Activated CD8-positive, alpha-beta T cell treated with anti-CD3 and anti-CD28 coated beads, Interleukin-2, amount 10 ng/mL, durations not matched to agents 7 days and 5 days (primary cell): ENCODE results near the gene HIF1AN. TPM values are rescaled to one million over a fixed set of nuclear protein-coding genes. Genes with fewer than 3 reads are reported as not detected.

Experiments used
- ATAC-seq: fragments of 150-1000 bp; cut with Tn5 transposase; one replicate; pipeline ENCODE4 v1.10.0; 2021; ENCODE audit warnings: moderate library complexity
- CTCF ChIA-PET: fragments of 350-600 bp; sonication (Branson Sonifier 250); formaldehyde crosslinking; loops from one replicate; lab custom pipeline; 2021; ENCODE audit warnings: antibody characterized with exemption; lab: Charles Lee
- POLR2A ChIA-PET: fragments of 350-600 bp; sonication (Branson Sonifier 250); formaldehyde crosslinking; loops from one replicate; lab custom pipeline; 2021; ENCODE audit warnings: antibody characterized with exemption; lab: Charles Lee
- DNase-seq: peaks from one replicate; pipeline ENCODE4 v3.0.0-alpha.2; 2020
- H3K27ac Mint-ChIP-seq: one replicate; pipeline ENCODE4 v1.8.0; 2021; ENCODE audit warnings: mild to moderate bottlenecking, mixed read lengths
- H3K27me3 Mint-ChIP-seq: one replicate; pipeline ENCODE4 v1.8.0; 2021; ENCODE audit warnings: low read depth, mixed read lengths
- H3K36me3 Mint-ChIP-seq: one replicate; pipeline ENCODE4 v1.8.0; 2021; ENCODE audit warnings: low read depth, mixed read lengths
- H3K4me1 Mint-ChIP-seq: one replicate; pipeline ENCODE4 v1.8.0; 2021; ENCODE audit warnings: low read depth, mixed read lengths
- H3K4me3 Mint-ChIP-seq: one replicate; pipeline ENCODE4 v1.8.0; 2021; ENCODE audit warnings: mild to moderate bottlenecking, mixed read lengths
- H3K9me3 Mint-ChIP-seq: one replicate; pipeline ENCODE4 v1.8.0; 2022; ENCODE audit warnings: mixed read lengths; ENCODE audit not compliant: insufficient read depth
- total RNA-seq, 2 experiments: library from RNA; stranded (reverse); gene quantifications; one replicate each; pipeline ENCODE4 v1.2.3, GENCODE V29; 2021

Gene HIF1AN
- total RNA-seq, 2 experiments from 2014 or later, result 46.5 to 48.1 TPM

- ChIA-PET CTCF (no interaction called here), POLR2A (no interaction called here)
- H3K9me3 Mint-ChIP-seq, result no peaks in the 10 kb centered on the region
- peaks cover 23% of the 10 kb centered on the region for H3K27me3 Mint-ChIP-seq
- no peak for DNase-seq
- H3K4me3 Mint-ChIP-seq, result no peak overlapping the region
- no peaks in the 10 kb centered on the region for H3K36me3 Mint-ChIP-seq
- H3K27ac Mint-ChIP-seq, result no peak overlapping the region
- no peak for ATAC-seq
- H3K4me1 Mint-ChIP-seq, result no peaks in the 10 kb centered on the region
Observed at GRCh38 chr10:100575585-100576281, 40.0 kb downstream of the HIF1AN start.

GRCh38 chr10:100576282-100576635 is 40.5 kb downstream of the HIF1AN start:
- CTCF ChIA-PET, result no interaction called here
- ATAC-seq, result no peak
- Mint-ChIP-seq H3K36me3 (no peaks in the 10 kb centered on the region), H3K4me1 (no peaks in the 10 kb centered on the region), H3K4me3 (no peak overlapping the region), H3K27ac (no peak overlapping the region), H3K9me3 (no peaks in the 10 kb centered on the region), H3K27me3 (peaks cover 26% of the 10 kb centered on the region)
- POLR2A ChIA-PET, result no interaction called here
- DNase-seq, result no peak

GRCh38 chr10:100579261-100580090 is 43.7 kb downstream of the HIF1AN start:
- Mint-ChIP-seq H3K9me3 (no peaks in the 10 kb centered on the region), H3K27me3 (peaks cover 28% of the 10 kb centered on the region), H3K36me3 (no peaks in the 10 kb centered on the region), H3K4me3 (no peak overlapping the region), H3K27ac (no peak overlapping the region), H3K4me1 (no peaks in the 10 kb centered on the region)
- ChIA-PET CTCF (interaction anchor here (0.7 kb wide), 1 partner anchor 17 kb away, joined by 3 read pairs; no protein-coding TSS in a partner anchor), POLR2A (interaction anchor here (0.6 kb wide), 1 partner anchor 82 kb away, joined by 3 read pairs; no protein-coding TSS in a partner anchor)
- ATAC-seq (no peak), DNase-seq (peak; percentile 13)

- Mint-ChIP-seq H3K27me3 (peaks cover 48% of the 10 kb centered on the region), H3K9me3 (no peaks in the 10 kb centered on the region), H3K4me1 (no peaks in the 10 kb centered on the region), H3K36me3 (no peaks in the 10 kb centered on the region), H3K4me3 (no peak overlapping the region), H3K27ac (no peak overlapping the region)
- CTCF ChIA-PET, result no interaction called here
- POLR2A ChIA-PET, result no interaction called here
- DNase-seq (no peak), ATAC-seq (no peak)
Observed at GRCh38 chr10:100586959-100587358, 51.2 kb downstream of the HIF1AN start.

- Mint-ChIP-seq H3K4me1 (no peaks in the 10 kb centered on the region), H3K27me3 (peaks cover 14% of the 10 kb centered on the region), H3K9me3 (no peaks in the 10 kb centered on the region), H3K27ac (no peak overlapping the region), H3K4me3 (no peak overlapping the region), H3K36me3 (no peaks in the 10 kb centered on the region)
- CTCF ChIA-PET, result no interaction called here
- DNase-seq, result peak; percentile 2
- ATAC-seq, result no peak
- POLR2A ChIA-PET, result no interaction called here
Observed at GRCh38 chr10:100598166-100598565, 62.4 kb downstream of the HIF1AN start.

DNA sequence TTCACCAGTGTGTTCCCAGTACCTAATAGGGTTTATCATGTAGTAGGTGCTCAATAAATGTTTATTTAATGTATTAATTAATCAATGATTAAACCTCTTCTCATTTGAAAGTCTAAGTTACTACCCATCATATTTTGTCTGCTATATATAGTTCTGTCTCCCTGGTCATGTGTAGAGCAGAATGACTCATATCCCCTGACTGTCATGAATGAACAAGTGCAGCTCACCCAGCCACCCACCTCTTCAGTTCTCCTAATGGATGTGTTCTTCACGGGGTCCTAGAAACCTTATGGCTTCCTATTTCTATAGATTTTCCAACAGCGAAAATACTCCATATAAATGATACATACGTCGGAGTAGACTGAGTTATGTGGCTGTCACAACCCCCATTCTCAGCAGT is 64.5 kb downstream of the HIF1AN start:
- Mint-ChIP-seq H3K27me3 (peaks cover 18% of the 10 kb centered on the region), H3K4me1 (no peaks in the 10 kb centered on the region), H3K9me3 (no peaks in the 10 kb centered on the region), H3K36me3 (no peaks in the 10 kb centered on the region), H3K4me3 (no peak overlapping the region), H3K27ac (no peak overlapping the region)
- no peak for DNase-seq
- no peak for ATAC-seq
- ChIA-PET CTCF (no interaction called here), POLR2A (no interaction called here)

- H3K27me3 Mint-ChIP-seq, result peaks cover 36% of the 10 kb centered on the region
- ChIA-PET POLR2A (interaction anchor here (0.6 kb wide), 1 partner anchor 275 kb away, joined by 3 read pairs; no protein-coding TSS in a partner anchor), CTCF (no interaction called here)
Observed at GRCh38 chr10:100607439-100607838, 71.7 kb downstream of the HIF1AN start.

More at GRCh38 chr10:100607439-100607838, 71.7 kb downstream of the HIF1AN start:
- ATAC-seq (no peak), DNase-seq (no peak)
- H3K36me3 Mint-ChIP-seq, result no peaks in the 10 kb centered on the region
- no peaks in the 10 kb centered on the region for H3K9me3 Mint-ChIP-seq
- H3K4me1 Mint-ChIP-seq, result no peaks in the 10 kb centered on the region
- H3K27ac Mint-ChIP-seq, result no peak overlapping the region
- no peak overlapping the region for H3K4me3 Mint-ChIP-seq

Other genes with a start within 250 kb of the HIF1AN start
- 10 to 100 TPM; 49.9 to 54.6 TPM for gene BLOC1S2, start 249.3 kb upstream of the HIF1AN start, total RNA-seq
- under 1 TPM; 0.10 to 0.68 TPM for gene PKD2L1, start 205.7 kb upstream of the HIF1AN start, total RNA-seq
- 100 to 1,000 TPM; 239 to 240 TPM for gene SCD, start 188.7 kb upstream of the HIF1AN start, total RNA-seq
- gene WNT8B, start 72.9 kb upstream of the HIF1AN start, total RNA-seq, result under 1 TPM; 0.18 to 0.37 TPM
- 100 to 1,000 TPM; 164 to 172 TPM for gene SEC31B, start 16.1 kb upstream of the HIF1AN start, total RNA-seq
- gene NDUFB8, start 6.1 kb upstream of the HIF1AN start, total RNA-seq, result 100 to 1,000 TPM; 290 to 293 TPM
- gene PAX2, start 209.6 kb downstream of the HIF1AN start, total RNA-seq, result not detected